Tibial artery (tissue), 4 donors: Measurements from ENCODE around the gene CDK8.

ENCODE experiments used
- DNase-seq, 2 donors: peaks; one replicate each; pipeline ENCODE4 v3.0.0-alpha.2; 2019
- H3K27ac ChIP-seq, 2 donors: fragments of 200-600 bp; sonication (generic) in 1 of 2; 1 replicate in 1 of 2; 2 replicates in 1 of 2; pipeline ENCODE4 v1.5.1; 2018 to 2019; ENCODE audit warnings: mild to moderate bottlenecking in 1 of 2
- H3K27me3 ChIP-seq, 2 donors: fragments of 200-600 bp; sonication (generic) in 1 of 2; one replicate each; pipeline versions ENCODE4 v1.5.1 to v1.6.0; 2016 to 2019
- H3K36me3 ChIP-seq, 3 donors: fragments of 200-600 bp; sonication (generic) in 2 of 3; one replicate each; pipeline ENCODE4 v1.5.1; 2016 to 2019; ENCODE audit warnings: mild to moderate bottlenecking in 2 of 3
- H3K4me1 ChIP-seq, 4 donors: fragments of 200-600 bp; sonication (generic) in 2 of 4; 1 replicate in 3 of 4; 2 replicates in 1 of 4; pipeline ENCODE4 v1.5.1; 2016 to 2019
- H3K4me3 ChIP-seq, 2 donors: fragments of 200-600 bp; sonication (generic) in 1 of 2; 1 replicate in 1 of 2; 2 replicates in 1 of 2; pipeline ENCODE4 v1.5.1; 2018 to 2019; ENCODE audit warnings: mild to moderate bottlenecking in 2 of 2
- H3K9me3 ChIP-seq, 3 donors: fragments of 200-600 bp; sonication (generic) in 1 of 3; one replicate each; pipeline ENCODE4 v1.5.1; 2016 to 2019
- CTCF ChIP-seq, 2 experiments: fragments of 200-600 bp in 1 of 2; fragments of 450-650 bp in 1 of 2; IDR thresholded peaks; one replicate each; pipeline ENCODE4 v1.5.1; 2017 to 2019; ENCODE audit warnings: antibody characterized with exemption in 2 of 2, mild to moderate bottlenecking in 1 of 2, moderate library complexity in 1 of 2
- intact Hi-C: fragments of 100-400 bp; cut with DNase I; formaldehyde crosslinking; loops from one replicate; pipeline ENCODE4 v1.15.0; 2023; ENCODE audit warnings: low total_unique reads

Gene CDK8

GRCh38 chr13:26420282-26420960 lies 166.5 kb downstream of the CDK8 start:
- peaks cover 0 to 29% (median 19%) of the 10 kb centered on the region in 4 donors for H3K4me1 ChIP-seq
- no peak for TF ChIP-seq CTCF (IDR thresholded peaks at IDR 0.05)
- no peaks in the 10 kb centered on the region for H3K36me3 ChIP-seq
- DNase-seq: no peak
- H3K4me3 ChIP-seq: no peak overlapping the region
- H3K9me3 ChIP-seq: no peaks in the 10 kb centered on the region
- H3K27ac ChIP-seq: no peak overlapping the region
- intact Hi-C loops: no loop called here
- H3K27me3 ChIP-seq: no peaks in the 10 kb centered on the region

GRCh38 chr13:26422036-26422435 lies 168.1 kb downstream of the CDK8 start:
- Histone ChIP-seq H3K27me3 (no peaks in the 10 kb centered on the region), H3K4me1 (peaks cover 0 to 38% (median 28%) of the 10 kb centered on the region in 4 donors), H3K27ac (no peak overlapping the region), H3K36me3 (no peaks in the 10 kb centered on the region), H3K9me3 (no peaks in the 10 kb centered on the region), H3K4me3 (no peak overlapping the region)
- TF ChIP-seq CTCF (IDR thresholded peaks at IDR 0.05): no peak
- intact Hi-C loops: no loop called here
- DNase-seq: no peak

GRCh38 chr13:26423629-26424028 lies 169.7 kb downstream of the CDK8 start:
- Histone ChIP-seq H3K36me3 (no peaks in the 10 kb centered on the region), H3K27ac (peak overlapping the region; percentile 62 to 85), H3K4me1 (peaks cover 0 to 38% (median 28%) of the 10 kb centered on the region in 4 donors), H3K27me3 (no peaks in the 10 kb centered on the region), H3K9me3 (no peaks in the 10 kb centered on the region), H3K4me3 (no peak overlapping the region)
- intact Hi-C loops: no loop called here
- no peak for TF ChIP-seq CTCF (IDR thresholded peaks at IDR 0.05)
- DNase-seq: peak; percentile 47 to 81

- no peaks in the 10 kb centered on the region for H3K9me3 ChIP-seq
- no peak for DNase-seq
- TF ChIP-seq CTCF (IDR thresholded peaks at IDR 0.05): no peak
- H3K27me3 ChIP-seq: no peaks in the 10 kb centered on the region
- H3K27ac ChIP-seq: peak overlapping the region; percentile 62 to 85
- intact Hi-C loops: no loop called here
- no peaks in the 10 kb centered on the region for H3K36me3 ChIP-seq
- peaks cover 0 to 38% (median 28%) of the 10 kb centered on the region in 4 donors for H3K4me1 ChIP-seq
- no peak overlapping the region for H3K4me3 ChIP-seq
These were observed 170.3 kb downstream of the CDK8 start for GRCh38 chr13:26424181-26424580.

- Histone ChIP-seq H3K27ac (peak overlapping the region; percentile 49 to 85), H3K4me3 (no peak overlapping the region), H3K9me3 (no peaks in the 10 kb centered on the region), H3K36me3 (no peaks in the 10 kb centered on the region), H3K27me3 (no peaks in the 10 kb centered on the region), H3K4me1 (peaks cover 0 to 40% (median 29%) of the 10 kb centered on the region in 4 donors)
- intact Hi-C loops: no loop called here
- no peak for TF ChIP-seq CTCF (IDR thresholded peaks at IDR 0.05)
- DNase-seq: no peak
These were observed 171.8 kb downstream of the CDK8 start for GRCh38 chr13:26425443-26426358.
